HL-60/S4 treated with phorbol 12-myristate 13-acetate at 8.2 ng/mL for 4 days and 3 days (cell line): Measurements from ENCODE around the gene GLA.

Experiments
- in situ Hi-C: fragments of 300-500 bp; cut with MboI; formaldehyde crosslinking; loops from 2 replicates; pipeline ENCODE4 v1.15.0; 2022; ENCODE audit warnings: low sequenced_read_pairs

The GLA gene

DNA sequence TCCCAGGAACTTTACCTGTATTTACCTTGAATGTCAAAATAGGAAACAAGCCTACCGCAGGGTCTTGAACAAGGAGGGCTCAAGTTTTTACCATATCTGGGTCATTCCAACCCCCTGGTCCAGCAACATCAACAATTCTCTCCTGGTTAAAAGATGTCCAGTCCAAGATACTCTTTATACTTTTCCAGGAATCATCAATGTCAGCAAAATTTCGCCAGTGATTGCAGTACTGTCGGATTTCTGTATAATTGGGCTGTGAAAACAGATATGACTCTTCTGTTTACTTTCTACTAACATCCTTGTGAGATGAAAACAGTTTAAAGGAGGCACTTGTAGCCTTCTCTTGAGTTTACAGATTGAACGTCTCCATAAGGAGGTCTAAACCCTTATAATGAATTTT lies 9.0 kb downstream of the GLA start:
- in situ Hi-C loops: no loop called here

DNA sequence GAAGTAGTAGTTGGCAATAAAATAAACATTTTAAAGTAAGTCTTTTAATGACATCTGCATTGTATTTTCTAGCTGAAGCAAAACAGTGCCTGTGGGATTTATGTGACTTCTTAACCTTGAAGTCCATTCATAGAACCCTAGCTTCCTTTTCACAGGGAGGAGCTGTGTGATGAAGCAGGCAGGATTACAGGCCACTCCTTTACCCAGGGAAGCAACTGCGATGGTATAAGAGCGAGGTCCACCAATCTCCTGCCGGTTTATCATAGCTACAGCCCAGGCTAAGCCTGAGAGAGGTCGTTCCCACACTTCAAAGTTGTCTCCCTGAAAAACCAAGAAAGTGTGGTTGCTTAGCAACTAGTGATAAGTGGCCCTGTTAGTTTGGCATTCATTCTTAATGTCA lies 9.9 kb downstream of the GLA start:
- in situ Hi-C loops: no loop called here

DNA sequence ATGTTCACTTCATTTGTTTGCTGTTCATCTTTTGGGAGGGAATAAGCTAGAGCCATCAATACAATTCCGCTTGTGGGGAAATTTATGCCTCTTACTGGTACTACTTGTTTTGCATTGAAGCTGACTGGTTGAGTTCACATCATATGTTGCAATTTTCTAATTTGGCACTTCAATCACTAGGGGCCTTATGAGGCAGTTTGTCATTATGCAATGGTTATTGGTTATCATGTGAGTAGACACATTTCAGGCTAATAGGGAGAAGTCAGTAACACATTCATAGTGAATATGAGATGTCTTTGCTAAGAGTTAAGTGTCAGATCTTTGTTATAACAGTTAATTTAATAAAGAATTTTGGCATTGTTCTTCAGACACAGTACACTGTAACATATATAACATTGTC lies 11.9 kb downstream of the GLA start:
- in situ Hi-C loops: no loop called here

DNA sequence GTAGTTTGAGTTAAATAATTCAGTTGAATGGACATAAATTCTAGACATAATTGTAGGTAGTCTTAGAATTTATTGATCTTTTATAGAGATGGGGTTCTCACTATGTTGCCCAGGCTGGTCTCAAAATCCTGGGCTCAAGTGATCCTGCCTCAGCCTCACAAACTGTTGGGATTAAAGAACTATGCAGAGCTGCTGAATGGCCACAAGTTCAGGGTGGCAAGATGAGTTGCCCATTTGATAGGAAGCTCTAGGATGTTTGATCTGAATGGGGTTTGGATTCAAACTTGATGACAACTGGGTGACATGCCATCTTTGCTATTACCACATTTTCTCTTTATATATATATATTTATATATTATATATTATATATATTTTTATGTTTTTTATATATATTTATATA lies 13.4 kb downstream of the GLA start:
- in situ Hi-C loops: no loop called here

DNA sequence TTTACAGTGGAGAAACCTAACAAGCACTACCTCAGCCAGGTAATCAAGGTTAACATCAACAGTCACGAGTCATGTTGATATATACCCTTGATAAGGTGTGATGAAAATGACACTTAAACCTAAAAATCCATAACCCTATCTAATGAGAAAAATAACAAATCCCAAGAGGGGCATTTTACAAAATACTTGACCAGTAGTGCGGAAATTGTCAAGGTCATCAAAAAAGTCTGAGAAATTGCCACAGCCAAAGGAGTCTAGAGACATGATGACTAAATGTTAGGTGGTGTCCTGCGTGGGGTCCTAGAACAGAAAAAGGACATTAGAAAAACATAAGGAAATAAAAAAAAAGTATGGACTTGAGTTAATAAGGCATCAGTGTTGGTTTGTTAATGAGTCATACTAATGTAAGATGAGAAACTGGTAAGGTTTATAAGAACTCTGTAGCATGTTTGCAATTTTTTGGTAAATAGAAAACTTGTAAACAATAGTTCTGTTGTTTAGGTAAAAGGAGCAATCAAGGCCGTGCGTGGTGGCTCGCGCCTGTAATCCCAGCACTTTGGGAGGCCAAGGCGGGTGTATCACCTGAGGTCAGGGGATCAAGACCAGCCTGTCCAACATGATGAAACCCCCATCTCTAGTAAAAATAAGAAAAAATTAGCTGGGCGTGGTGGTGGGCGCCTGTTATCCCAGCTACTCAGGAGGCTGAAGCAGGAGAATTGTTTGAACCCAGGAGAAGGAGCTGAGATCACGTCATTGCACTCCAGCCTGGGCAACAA lies 14.0 kb downstream of the GLA start:
- in situ Hi-C loops: no loop called here

DNA sequence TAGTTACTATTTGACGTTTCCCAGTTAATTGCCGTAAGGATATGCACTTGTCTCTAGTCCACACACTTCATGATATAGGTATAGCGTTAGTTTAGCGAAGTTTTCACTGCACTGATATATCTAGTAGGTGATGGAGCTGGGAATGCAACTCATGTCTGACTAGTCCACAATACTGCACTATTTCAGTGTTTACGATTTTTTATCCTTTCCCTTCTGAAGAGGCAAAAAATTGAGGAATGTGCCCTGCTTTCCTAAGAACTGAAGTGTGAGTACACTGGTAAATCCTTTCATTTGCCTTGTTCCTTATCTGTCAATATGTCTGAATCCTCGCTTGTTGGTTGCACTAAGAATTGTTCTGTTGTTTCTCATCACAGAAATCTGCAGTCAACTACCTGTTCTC lies 15.9 kb downstream of the GLA start:
- in situ Hi-C loops: no loop called here

DNA sequence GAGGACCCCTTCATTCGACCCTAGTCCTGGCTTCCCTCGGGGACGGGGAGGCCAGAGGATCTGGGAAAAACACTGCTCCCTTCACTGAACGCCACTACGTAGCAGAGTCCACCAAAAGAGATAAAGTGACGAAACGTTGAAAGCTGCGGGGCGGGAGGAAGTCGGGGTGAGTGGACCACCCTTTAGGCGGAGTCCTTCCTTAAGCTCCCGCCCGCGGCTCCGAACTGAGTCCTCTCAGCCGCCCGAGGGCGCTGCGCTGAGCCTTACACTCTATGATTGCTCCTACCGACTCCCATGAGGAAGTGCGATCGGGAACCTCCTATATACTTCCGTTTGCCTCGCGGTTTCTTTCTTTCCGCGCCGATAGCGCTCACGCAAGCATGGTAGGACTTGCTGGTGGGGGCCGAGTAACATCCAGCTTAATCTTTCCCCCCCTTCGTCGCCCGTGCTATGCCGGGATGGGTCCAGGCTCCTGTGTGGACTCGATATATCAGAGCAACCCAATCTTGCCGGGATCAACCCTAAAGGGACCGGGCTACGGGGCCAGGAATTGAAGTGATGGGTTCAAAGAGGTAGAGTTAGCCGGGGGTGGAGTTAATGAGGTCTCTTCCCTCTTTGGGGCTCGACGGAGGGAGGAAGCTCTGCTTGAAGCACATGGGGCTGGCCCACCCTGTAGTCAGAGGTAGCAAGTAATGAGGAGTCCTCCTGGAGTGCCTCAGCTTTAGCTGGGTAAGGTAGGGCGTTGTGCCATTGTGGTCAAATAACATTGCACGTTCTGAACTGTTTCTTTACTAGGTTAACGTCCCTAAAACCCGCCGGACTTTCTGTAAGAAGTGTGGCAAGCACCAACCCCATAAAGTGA lies 16.8 kb downstream of the GLA start, which contains the start of gene RPL36A:
RPL36A (plus strand) TSS at position 348 of the 862 bp plus-strand sequence; CDS start at position 381, 33 bp downstream.
- in situ Hi-C loops: no loop called here

DNA sequence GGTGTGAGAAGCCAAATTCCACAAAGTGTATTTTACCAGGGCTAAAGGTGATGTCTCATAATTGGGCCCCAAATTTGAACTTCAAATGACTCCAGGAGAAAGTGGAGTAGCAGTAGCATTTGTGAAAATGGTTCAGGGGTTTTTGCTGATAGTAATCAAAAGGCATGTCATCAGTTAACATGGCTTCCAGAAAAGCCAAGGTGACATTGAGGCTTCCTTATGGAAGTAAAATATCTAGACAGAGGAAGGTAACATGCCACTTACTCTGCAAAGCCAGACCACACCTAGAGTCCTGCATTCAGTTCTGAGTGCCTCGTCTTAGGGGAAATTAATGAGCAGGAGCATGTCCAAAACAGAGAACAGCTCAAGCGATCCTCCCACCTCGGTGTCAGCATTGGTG lies 19.1 kb downstream of the GLA start:
- in situ Hi-C loops: no loop called here

DNA sequence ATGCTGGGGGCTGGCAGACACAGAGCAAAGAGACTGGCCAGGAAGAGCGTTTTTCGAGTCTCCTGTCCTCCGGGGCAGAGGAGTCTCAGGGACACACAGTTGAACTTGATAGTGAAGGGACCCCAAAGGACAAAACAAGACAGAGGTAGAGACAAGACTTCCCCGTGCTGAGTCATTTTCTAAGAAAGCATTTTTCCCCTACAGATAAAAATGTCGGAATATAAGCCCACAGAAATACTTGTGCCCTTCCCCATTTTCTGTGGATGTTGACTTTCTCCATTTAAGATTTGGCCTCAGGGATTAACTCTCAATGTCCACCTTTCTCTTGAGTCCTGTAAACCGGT lies 21.2 kb downstream of the GLA start:
- in situ Hi-C loops: no loop called here

DNA sequence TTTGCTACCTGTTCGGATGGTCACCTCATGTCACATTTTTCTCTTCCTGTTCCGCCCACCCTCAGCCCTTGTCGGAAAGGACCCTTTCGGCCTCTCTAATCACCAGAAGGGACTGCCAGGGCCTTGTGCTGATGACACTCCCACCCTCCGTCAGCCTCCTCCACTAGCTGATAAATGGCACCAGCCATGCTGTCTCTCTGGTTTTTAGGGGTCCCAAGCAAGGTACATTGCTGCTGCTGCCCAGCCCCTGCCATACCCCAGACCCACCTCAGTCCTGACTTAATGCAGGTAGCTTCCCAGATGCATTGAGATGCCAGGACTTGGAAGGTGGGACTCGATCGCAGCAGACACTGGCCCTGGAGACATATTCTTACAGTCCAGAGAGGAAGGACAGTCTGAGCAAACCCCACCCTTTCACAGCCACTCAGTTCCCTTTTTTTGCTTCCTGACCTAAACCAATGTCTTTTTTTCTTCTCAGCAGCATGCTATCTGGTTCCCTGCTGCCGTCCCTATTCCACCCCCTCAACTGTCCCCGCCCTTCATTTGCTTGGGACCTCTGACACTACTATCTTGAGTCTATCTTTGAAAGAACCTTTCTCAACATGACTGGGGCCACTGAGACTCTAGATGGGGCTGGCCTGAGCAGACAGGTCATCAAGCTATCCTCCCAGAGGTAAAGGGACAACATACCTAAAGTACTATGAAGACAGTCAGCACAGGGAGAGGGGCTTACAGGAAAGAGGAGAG lies 21.8 kb downstream of the GLA start, which contains the start of gene BTK:
BTK (minus strand) TSS at position 397 of the 747 bp plus-strand sequence. CDS start 10,907 bp downstream, outside the sequence.
- in situ Hi-C loops: no loop called here

DNA sequence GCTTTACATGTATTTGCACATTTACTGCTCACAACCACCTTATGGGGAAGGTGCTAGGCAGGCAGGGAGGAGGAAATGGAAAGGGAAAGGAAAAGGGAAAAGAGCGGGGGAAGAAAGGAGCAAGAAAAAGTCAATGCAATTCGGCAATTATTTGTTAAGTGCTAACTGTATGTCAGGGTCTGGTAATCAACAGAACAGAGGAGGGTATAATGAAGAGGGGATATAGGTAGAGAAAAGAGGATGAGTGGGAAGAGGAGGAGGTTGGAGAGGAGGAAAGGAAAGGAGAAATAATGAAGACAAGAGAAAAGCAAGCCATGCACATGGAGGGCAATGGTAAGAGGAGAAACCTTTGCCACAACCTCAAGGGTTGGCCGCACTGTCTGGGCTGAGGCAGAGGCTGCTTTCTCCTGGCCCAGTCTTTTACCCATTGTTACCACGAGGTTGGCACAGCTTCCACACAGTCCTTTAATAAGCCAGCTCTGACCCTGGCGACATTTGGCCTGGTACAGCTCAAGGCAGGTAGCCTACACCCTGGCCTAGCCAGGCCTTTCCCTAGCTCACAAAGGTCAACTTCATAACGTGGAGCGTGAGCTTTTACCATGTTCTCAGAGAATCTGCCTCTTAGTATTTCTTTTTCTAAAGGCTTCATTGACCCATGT lies 22.6 kb downstream of the GLA start:
- in situ Hi-C loops: no loop called here

DNA sequence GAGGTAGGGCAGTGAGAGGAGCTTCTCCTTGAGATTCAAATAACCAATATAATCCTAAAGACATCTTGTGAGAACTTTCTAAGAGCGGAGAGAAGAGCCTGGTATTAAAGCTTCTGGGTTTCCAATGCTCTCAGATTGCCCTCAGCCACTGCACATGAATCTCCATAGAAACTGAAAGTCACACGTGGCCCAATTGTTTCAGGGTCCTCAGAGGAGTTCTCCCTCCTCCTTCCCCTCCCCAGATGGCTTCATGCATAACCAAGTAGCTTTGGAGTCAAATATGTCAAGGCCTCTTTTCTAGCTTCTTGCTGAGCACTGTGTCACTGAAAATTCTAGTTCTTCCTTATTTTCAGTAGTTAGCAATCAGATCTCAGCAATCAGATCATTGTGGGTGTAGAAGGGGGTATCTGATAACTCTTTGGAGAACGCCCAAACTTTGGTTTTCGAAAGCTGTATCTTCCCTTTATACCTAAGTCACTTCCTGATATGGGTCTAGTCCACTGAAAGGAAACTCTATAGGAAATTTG lies 24.0 kb downstream of the GLA start:
- in situ Hi-C loops: no loop called here

DNA sequence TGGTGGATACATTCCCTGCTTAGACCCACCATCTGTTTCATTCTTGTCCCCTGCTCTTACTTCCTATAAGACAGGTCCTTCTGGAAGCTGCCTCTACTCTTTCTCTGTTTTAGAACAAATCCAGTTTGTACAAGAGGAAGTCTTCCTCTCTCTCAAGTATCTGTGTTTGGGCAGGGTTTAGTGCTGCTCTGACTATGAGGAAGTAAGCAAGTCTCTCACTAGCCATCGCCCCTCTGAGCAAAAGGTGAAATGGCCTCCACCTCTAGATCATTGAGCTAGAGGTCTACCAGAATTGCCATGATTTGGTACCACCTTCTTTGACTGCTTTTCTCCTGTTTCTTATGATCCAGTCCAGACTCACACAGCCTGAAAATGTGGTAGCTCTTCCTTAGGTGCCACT lies 30.2 kb downstream of the GLA start:
- in situ Hi-C loops: no loop called here

DNA sequence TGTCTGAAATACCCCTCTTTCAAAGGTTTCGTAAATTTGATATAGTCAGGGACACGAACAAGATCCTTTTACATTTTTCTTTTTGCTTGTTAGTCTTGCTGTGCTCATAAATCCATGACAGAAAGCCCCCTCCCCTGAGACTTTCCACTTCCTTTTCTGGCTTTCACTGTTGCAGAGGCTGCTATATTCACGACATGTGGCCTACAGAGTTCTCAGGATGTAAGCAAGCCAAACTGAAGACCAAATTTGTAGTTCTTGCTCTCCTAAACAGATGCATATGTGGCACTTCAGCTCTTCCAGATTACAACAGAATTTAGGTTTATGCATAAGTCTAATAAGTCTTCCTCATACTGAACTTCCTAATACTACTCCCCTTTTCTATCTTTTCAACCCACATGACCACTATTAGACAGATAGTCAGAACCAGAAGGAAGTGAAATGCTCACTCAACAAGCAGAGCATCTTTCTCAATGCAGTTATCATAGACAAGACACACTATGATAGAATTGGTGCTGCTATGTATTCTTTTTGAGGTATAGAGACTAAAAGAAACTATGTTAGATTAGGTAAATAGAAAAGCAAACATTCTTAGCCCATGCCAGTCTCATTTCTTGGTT lies 36.7 kb downstream of the GLA start:
- in situ Hi-C loops: no loop called here

DNA sequence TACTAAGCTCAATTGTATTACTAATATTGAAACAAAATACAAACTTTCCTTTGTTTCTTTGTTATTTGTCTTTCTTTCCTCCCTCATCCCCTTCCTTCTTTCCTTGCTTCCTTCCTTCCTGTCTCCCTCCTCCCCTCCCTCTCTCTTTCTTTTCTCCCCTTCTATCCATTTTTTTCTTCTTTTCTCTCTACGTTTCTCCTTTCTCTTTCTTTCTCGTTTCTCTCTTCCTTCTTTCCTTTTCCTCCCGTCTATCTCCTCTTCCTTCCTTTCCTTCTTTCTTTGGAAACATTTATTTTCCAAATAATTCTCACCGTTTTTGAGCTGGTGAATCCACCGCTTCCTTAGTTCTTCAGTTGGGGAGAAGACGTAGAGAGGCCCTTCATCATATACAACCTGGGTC lies 38.0 kb downstream of the GLA start:
- in situ Hi-C loops: no loop called here

DNA sequence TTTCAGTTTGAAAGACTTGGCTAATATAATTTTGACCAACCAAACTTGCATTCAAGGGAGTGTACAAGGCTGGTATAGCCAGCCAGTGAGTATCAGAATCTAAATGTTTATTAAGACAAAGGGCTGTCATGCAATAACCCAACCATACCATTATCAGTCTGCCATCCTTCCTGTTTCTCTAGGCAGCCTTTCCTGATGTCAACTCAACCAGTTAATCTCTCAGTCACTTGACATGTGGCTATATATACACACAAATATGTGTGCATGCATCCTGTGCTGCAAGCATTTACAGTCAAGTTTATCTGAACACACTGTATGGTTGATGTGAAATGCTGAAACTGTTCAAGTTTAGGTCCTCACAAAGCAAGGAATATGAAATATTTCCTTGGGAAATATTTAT lies 38.9 kb downstream of the GLA start:
- in situ Hi-C loops: no loop called here

DNA sequence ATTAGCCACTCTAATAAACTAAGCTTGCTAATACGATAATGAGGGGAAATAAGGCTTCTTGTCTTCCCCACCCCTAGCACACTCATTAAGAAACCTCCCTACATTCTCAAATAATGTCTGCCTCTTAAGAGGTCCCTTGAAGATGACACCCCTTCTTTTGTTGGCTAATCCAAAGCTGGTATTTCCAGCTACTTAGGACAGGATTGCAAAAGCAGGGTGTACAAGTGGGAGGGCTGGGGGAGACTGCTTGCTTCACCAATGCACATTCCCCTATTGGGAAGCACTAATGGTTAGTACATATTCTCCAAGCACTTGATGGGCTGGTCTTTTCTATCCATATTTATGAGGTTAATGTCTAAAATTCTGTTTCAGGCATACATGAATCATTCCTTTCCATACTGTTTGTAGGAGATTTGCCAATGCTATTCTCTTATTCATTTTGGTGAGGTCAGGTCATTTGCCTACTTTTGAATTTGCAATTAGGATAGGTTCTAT lies 42.4 kb downstream of the GLA start:
- in situ Hi-C loops: no loop called here

DNA sequence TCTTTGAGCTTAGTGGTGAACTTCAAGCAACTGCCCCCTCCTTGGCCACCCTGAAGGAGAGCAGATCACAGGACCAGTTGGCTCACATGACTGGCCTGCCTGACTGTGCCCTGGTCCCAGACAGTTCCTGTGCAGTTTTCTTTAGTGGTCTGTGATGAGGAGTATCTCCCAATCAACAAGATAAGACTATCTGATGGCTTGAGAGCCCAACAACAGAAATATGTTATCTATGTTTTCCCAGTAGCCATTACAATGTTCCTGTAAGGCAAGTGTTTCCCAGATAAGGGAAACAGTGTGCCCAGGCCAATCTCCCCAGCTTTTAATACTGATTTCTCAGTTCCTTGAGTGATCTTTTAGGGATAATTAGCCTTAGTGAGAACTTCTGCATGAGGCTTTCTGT lies 45.0 kb downstream of the GLA start:
- in situ Hi-C loops: no loop called here

DNA sequence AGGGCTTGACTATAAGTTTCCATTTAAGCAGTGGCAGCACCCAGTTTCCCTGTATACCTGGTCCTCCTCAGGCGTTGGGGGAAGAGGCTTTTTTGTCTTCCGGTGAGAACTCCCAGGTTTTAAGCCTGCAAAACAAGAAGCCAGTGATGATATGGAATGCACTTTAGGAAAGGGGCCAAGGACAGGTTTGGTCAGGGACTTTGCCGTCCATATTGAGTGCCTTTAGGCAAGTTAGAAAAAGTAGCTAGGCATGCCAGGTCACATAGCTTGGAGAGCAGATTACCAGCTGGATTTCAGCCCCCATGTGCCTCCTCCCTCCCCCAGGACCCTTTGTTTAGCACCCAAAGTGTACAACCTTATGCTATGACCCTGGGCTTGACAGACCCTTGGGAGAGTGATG lies 45.6 kb downstream of the GLA start:
- in situ Hi-C loops: no loop called here

DNA sequence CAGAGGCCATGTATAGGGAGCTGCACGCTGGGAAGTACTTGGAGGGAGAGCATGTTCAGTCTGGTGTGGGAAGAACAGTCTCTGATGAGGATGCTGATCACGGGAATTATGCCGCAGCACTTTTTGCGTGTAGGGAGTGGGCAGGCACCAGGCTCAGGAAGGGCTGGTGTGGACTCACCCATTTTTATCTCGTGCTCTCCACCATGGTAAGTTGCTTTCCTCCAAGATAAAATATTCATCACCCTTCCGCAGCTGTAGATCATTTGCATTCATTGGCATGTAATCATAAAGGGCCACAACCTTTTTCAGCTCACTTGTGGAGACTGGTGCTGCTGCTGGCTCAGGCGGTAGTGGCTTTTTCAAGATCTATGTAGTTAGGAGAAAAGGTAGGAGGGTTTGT lies 47.3 kb downstream of the GLA start:
- in situ Hi-C loops: no loop called here
